ENCODE measurements around the gene VCL.
A peak's percentile ranks its signal among the peaks of the same experiment; 100 is the strongest.

Gene VCL

DNA sequence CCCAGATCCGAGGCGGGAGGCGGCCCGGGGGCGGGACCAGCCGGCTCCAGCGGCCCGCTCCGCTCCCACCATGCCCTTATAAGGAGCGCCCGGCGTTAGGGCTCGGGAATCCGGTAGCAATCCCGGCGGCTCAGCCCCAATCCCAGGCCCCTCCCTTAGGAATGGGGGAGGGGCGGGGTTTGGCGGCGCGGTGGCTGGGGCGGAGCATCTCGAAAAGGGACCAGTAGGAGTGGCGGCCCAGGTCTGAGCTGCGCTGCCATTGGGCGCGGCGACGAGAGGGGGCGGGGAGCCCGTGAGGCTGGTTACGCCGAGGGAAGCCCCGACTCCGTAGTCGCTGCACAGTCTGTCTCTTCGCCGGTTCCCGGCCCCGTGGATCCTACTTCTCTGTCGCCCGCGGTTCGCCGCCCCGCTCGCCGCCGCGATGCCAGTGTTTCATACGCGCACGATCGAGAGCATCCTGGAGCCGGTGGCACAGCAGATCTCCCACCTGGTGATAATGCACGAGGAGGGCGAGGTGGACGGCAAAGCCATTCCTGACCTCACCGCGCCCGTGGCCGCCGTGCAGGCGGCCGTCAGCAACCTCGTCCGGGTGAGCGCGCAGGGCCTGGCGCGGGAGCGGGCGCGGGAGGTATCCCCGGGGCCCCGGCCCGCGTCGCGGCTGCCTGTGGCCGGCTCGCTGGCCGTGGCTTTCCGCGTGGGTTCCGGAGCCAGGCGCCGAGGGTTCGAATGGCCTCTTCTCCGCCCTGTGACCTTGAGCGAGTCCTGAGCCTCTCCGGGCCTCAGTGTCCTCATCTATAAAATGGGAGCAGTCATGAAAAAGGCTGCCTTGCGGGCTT lies at the start of gene VCL:
TSS of gene VCL (plus strand) at position 330 of the 836 bp plus-strand sequence. CDS start at position 422, 92 bp downstream.
- Histone ChIP-seq H3K27me3 (ENCODE audit: control insufficient read depth, insufficient read depth, low read length) (no peaks in the 10 kb centered on the region), H3K4me3 (ENCODE audit: low read depth, low read length) (peak within 1 kb of the TSS; percentile 100), H3K36me3 (ENCODE audit: control insufficient read depth, insufficient read depth, low read length) (peaks cover 29% of the 10 kb centered on the region), H3K4me1 (ENCODE audit: control insufficient read depth, insufficient read depth, low read length) (peaks cover 15% of the 10 kb centered on the region; the same call in 1 of the 2 replicates), H3K9ac (ENCODE audit: low read depth, low read length) (peak within 1 kb of the TSS; percentile 99), H3K27ac (ENCODE audit: low read depth, low read length) (peak within 1 kb of the TSS; percentile 98), H3K9me3 (ENCODE audit: control insufficient read depth, insufficient read depth, low read length) (no peaks in the 10 kb centered on the region)

- Histone ChIP-seq H3K27me3 (ENCODE audit: control insufficient read depth, insufficient read depth, low read length) (no peaks in the 10 kb centered on the region), H3K36me3 (ENCODE audit: control insufficient read depth, insufficient read depth, low read length) (no peaks in the 10 kb centered on the region), H3K9ac (ENCODE audit: low read depth, low read length) (no peak overlapping the region), H3K4me1 (ENCODE audit: control insufficient read depth, insufficient read depth, low read length) (0 out of 2 replicates have a peak, but pooled peaks cover 3% of the 10 kb centered on the region), H3K9me3 (ENCODE audit: control insufficient read depth, insufficient read depth, low read length) (no peaks in the 10 kb centered on the region; the same call in 1 of the 2 replicates), H3K4me3 (ENCODE audit: low read depth, low read length) (no peak overlapping the region), H3K27ac (ENCODE audit: low read depth, low read length) (no peak overlapping the region)
Observed at GRCh38 chr10:73948947-73949633, 48.8 kb upstream of the VCL start.

DNA sequence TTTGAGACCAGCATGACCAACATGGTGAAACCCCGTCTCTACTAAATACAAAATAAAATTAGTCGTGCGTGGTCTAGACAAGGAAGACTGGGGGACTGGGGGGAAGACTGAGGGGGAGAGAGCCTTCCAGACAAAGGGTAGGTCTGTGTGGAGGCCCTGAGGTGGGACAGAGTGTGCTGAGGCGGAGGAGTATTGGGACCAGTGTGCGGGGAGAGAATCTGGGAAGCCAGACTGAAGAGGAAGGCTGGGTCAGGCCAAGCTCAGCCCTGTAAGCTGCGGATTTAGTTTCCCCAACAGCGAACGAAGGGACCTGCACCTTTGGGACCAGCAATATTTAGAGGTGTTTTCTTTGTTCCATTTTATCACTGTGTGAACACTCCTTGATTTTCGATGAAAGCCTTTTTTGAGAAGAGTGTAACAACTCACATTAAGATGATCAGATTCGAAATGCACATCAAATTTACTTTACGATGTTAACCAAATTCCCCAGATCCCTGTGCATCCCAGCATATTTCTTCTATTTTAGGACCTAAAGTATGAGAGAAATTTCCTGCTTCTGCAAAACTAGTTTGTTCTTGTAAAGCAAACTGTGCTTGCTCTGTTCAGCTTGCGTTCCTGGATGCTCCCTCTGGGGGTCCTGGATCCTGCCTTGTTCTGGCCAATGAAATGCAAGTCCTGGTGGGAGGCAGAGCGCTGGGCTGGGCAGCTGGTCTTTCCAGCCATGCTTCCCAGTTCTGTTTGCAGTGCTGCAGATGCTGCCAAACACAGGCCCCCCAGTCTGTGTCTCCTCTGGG lies 47.6 kb upstream of the VCL start:
- 0 out of 2 replicates have a peak, but pooled peaks cover 3% of the 10 kb centered on the region for H3K4me1 ChIP-seq (ENCODE audit: control insufficient read depth, insufficient read depth, low read length)
- no peak overlapping the region for H3K4me3 ChIP-seq (ENCODE audit: low read depth, low read length)
- no peaks in the 10 kb centered on the region for H3K9me3 ChIP-seq (ENCODE audit: control insufficient read depth, insufficient read depth, low read length)
- no peak overlapping the region for H3K27ac ChIP-seq (ENCODE audit: low read depth, low read length)
- no peaks in the 10 kb centered on the region for H3K36me3 ChIP-seq (ENCODE audit: control insufficient read depth, insufficient read depth, low read length)
- no peaks in the 10 kb centered on the region for H3K27me3 ChIP-seq (ENCODE audit: control insufficient read depth, insufficient read depth, low read length)
- H3K9ac ChIP-seq (ENCODE audit: low read depth, low read length): no peak overlapping the region

DNA sequence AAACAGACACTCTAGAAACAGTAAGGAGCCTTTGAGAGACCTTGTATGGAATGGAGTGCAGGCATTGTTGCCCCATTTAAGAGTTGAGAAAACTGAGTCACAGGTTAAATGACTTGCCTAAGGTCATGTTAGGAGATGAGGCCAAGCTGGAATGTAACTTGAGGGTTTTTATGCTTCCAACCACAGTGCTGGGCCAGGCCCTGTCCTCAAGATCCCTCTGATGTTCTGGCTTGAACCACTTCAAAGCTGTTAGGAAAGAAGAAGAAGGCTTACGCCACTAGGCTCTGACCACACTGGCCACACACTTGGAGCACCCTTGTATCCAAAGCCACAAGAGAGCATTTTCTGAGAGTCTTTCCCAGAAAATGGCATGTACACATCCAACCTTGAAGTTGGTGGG lies 44.3 kb upstream of the VCL start:
- no peak overlapping the region for H3K9ac ChIP-seq (ENCODE audit: low read depth, low read length)

GRCh38 chr10:73954737-73955136 lies 43.2 kb upstream of the VCL start:
- H3K9ac ChIP-seq (ENCODE audit: low read depth, low read length): no peak overlapping the region
- H3K27ac ChIP-seq (ENCODE audit: low read depth, low read length): no peak overlapping the region
- no peak overlapping the region for H3K4me3 ChIP-seq (ENCODE audit: low read depth, low read length)
- H3K27me3 ChIP-seq (ENCODE audit: control insufficient read depth, insufficient read depth, low read length): no peaks in the 10 kb centered on the region
- H3K9me3 ChIP-seq (ENCODE audit: control insufficient read depth, insufficient read depth, low read length): no peaks in the 10 kb centered on the region
- no peaks in the 10 kb centered on the region for H3K36me3 ChIP-seq (ENCODE audit: control insufficient read depth, insufficient read depth, low read length)
- H3K4me1 ChIP-seq (ENCODE audit: control insufficient read depth, insufficient read depth, low read length): peaks cover 14% of the 10 kb centered on the region

More for the DNA sequence above, 44.3 kb upstream of the VCL start:
- Histone ChIP-seq H3K4me1 (ENCODE audit: control insufficient read depth, insufficient read depth, low read length) (peaks cover 14% of the 10 kb centered on the region), H3K9me3 (ENCODE audit: control insufficient read depth, insufficient read depth, low read length) (no peaks in the 10 kb centered on the region), H3K27ac (ENCODE audit: low read depth, low read length) (no peak overlapping the region), H3K27me3 (ENCODE audit: control insufficient read depth, insufficient read depth, low read length) (no peaks in the 10 kb centered on the region), H3K36me3 (ENCODE audit: control insufficient read depth, insufficient read depth, low read length) (no peaks in the 10 kb centered on the region), H3K4me3 (ENCODE audit: low read depth, low read length) (no peak overlapping the region)

DNA sequence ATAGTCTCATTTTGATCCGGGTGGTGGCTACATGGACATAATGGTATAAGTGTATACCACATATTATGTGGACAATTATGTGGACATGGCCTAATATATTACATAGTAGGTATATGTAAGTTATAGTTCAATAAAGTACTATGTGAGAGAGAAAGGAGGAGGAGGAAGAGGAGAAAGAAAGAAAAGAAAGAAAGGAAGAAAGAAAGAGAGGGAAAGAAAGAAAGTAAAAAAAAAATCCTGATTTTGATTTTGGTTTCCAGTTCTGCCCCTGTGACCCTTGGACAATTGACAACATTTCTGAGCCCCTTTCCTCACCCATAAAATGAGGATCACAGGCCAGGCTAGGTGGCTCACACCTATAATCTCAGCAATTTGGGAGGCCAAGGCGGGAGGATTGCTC lies 42.2 kb upstream of the VCL start:
- H3K36me3 ChIP-seq (ENCODE audit: control insufficient read depth, insufficient read depth, low read length): no peaks in the 10 kb centered on the region
- no peak overlapping the region for H3K27ac ChIP-seq (ENCODE audit: low read depth, low read length)
- no peak overlapping the region for H3K4me3 ChIP-seq (ENCODE audit: low read depth, low read length)
- no peak overlapping the region for H3K9ac ChIP-seq (ENCODE audit: low read depth, low read length)
- H3K4me1 ChIP-seq (ENCODE audit: control insufficient read depth, insufficient read depth, low read length): peaks cover 11% of the 10 kb centered on the region
- H3K27me3 ChIP-seq (ENCODE audit: control insufficient read depth, insufficient read depth, low read length): no peaks in the 10 kb centered on the region
- H3K9me3 ChIP-seq (ENCODE audit: control insufficient read depth, insufficient read depth, low read length): no peaks in the 10 kb centered on the region

DNA sequence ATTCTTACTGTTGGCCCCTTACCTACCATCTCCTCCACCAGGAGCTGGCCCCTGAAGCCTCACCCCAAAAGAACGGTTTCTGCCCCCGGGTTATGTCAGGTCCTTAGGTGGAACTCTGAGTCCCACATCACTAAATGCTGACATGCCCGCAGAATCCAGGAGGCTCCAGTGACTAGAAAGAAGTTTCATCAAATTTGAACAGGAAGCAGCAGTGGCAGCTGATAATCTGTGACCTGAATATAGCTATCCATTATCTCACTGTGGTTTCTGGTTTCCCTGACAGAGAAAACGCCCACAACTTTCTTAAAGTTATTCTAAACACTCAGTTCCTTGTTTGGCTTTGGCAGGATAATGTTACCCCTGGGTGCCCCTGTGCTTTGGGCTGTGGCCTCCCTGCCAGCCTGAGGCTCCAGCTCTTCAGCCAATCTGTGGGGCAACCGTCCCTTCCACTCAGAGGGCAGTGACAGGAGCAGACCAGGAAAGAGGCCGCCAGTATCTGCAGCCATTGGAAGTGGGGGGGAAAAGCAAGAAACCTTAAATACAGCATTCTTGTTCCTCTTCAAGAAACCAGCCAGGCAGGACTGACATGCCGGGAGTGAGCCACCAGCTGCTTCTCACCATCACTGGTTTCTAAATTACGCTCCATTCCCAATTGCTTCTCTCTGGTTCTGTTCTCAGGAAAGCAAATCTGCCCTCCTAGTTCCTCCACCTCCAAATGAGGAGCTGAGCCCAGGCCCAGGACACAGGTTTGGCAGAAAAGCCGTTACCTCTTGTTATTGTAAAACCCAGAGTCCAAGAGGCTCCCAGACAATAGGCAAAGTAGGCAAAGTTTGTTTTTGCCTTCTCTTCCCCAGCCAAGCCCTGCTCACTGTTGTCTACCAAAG lies 41.2 kb upstream of the VCL start:
- Histone ChIP-seq H3K27me3 (ENCODE audit: control insufficient read depth, insufficient read depth, low read length) (no peaks in the 10 kb centered on the region), H3K27ac (ENCODE audit: low read depth, low read length) (peak overlapping the region; percentile 63), H3K9me3 (ENCODE audit: control insufficient read depth, insufficient read depth, low read length) (no peaks in the 10 kb centered on the region), H3K4me1 (ENCODE audit: control insufficient read depth, insufficient read depth, low read length) (peaks cover 11% of the 10 kb centered on the region), H3K36me3 (ENCODE audit: control insufficient read depth, insufficient read depth, low read length) (no peaks in the 10 kb centered on the region), H3K9ac (ENCODE audit: low read depth, low read length) (no peak overlapping the region), H3K4me3 (ENCODE audit: low read depth, low read length) (no peak overlapping the region)

- Histone ChIP-seq H3K36me3 (ENCODE audit: control insufficient read depth, insufficient read depth, low read length) (no peaks in the 10 kb centered on the region), H3K27ac (ENCODE audit: low read depth, low read length) (no peak overlapping the region), H3K27me3 (ENCODE audit: control insufficient read depth, insufficient read depth, low read length) (no peaks in the 10 kb centered on the region), H3K4me3 (ENCODE audit: low read depth, low read length) (no peak overlapping the region), H3K4me1 (ENCODE audit: control insufficient read depth, insufficient read depth, low read length) (peaks cover 11% of the 10 kb centered on the region), H3K9me3 (ENCODE audit: control insufficient read depth, insufficient read depth, low read length) (no peaks in the 10 kb centered on the region), H3K9ac (ENCODE audit: low read depth, low read length) (no peak overlapping the region)
Observed at GRCh38 chr10:73959484-73960243, 38.3 kb upstream of the VCL start.

DNA sequence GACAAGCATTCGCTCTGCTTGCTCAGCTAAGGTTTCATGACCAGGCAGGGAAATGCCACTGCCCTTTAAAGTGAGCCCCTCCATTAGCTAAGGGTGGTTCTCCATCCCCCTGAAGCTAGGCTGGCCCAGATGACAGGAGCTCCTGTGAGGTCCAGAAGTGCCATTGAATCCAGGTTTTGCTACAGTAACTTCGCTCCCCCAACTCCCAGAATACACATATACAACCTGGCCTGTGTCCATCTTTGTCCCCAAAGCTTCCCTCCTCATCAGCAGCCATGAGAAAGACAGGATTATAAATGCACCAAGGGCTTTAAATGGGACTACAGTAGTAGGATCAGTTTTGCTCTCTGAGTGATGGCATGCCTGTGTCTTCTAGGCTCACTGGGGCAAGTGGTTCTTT lies 35.5 kb upstream of the VCL start:
- peaks cover 17% of the 10 kb centered on the region for H3K4me1 ChIP-seq (ENCODE audit: control insufficient read depth, insufficient read depth, low read length)
- H3K27me3 ChIP-seq (ENCODE audit: control insufficient read depth, insufficient read depth, low read length): no peaks in the 10 kb centered on the region
- no peak overlapping the region for H3K27ac ChIP-seq (ENCODE audit: low read depth, low read length)
- H3K9me3 ChIP-seq (ENCODE audit: control insufficient read depth, insufficient read depth, low read length): no peaks in the 10 kb centered on the region
- H3K4me3 ChIP-seq (ENCODE audit: low read depth, low read length): no peak overlapping the region
- no peak overlapping the region for H3K9ac ChIP-seq (ENCODE audit: low read depth, low read length)
- H3K36me3 ChIP-seq (ENCODE audit: control insufficient read depth, insufficient read depth, low read length): no peaks in the 10 kb centered on the region

All from HUES48 (cell line).